H1 (cell line): ENCODE results near the gene SPATA7. TPM values are rescaled to one million over a fixed set of nuclear protein-coding genes. Genes with fewer than 3 reads are reported as not detected.

Experiments
- CREB1 ChIP-seq: IDR thresholded peaks from 2 replicates; pipeline ENCODE4 v1.6.1; 2012; ENCODE audit warnings: inconsistent platforms
- polyA plus RNA-seq, 7 experiments: library from polyadenylated mRNA; depleted of rRNA in 3 of 7; stranded (reverse) in 5 of 7; unstranded in 2 of 7; fragments of >200 nt in 5 of 7; fragments of 200-250 nt in 2 of 7; gene quantifications; 1 replicate in 5 of 7; 2 replicates in 1 of 7; 4 replicates in 1 of 7; pipeline versions ENCODE4 v1.2.1 to v1.2.3, GENCODE V29; 2011 to 2013; ENCODE audit warnings: missing spikeins in 2 of 7, mixed read lengths in 2 of 7
- total RNA-seq: library from RNA; stranded (reverse); fragmentation: NEBNext Ultra II Directional; extraction: Animal tissue kit (Norgen Biotek cat#: 25700); gene quantifications from 2 replicates; pipeline ENCODE4 v1.2.1, GENCODE V29; 2021

The SPATA7 gene
- total and polyA plus RNA-seq, 2 of the 8 experiments (the other 6 are each of a cell fraction or from before 2014, with no cell fraction given): 3.8 to 6.7 TPM

GRCh38 chr14:88470542-88471440 is 85.3 kb downstream of the SPATA7 start (continued):
- TF ChIP-seq CREB1: no peak
- TF ChIP-seq, all 59 proteins: peak for 0
